GM21717 (cell line): ENCODE results near the gene KBTBD12.

Source experiments
- ATAC-seq: cut with Tn5 transposase; IDR thresholded peaks from one replicate; pipeline ENCODE4 v1.9.1; 2021; ENCODE audit warnings: mild to moderate bottlenecking, moderate library complexity; ENCODE audit not compliant: unreplicated experiment

Gene KBTBD12

GRCh38 chr3:127984241-127984975, 69.4 kb downstream of the KBTBD12 start:
- no peak for ATAC-seq

- no peak for ATAC-seq
These were observed 70.2 kb downstream of the KBTBD12 start for GRCh38 chr3:127985216-127985615.

- ATAC-seq = no peak
These were observed 70.7 kb downstream of the KBTBD12 start for GRCh38 chr3:127985655-127986225.

GRCh38 chr3:127986803-127987202, 71.8 kb downstream of the KBTBD12 start:
- ATAC-seq = no peak

- ATAC-seq = no peak
These were observed 72.4 kb downstream of the KBTBD12 start for GRCh38 chr3:127987309-127987995.

GRCh38 chr3:127988770-127989557, 73.9 kb downstream of the KBTBD12 start:
- no peak for ATAC-seq

- no peak for ATAC-seq
These were observed 75.0 kb downstream of the KBTBD12 start for GRCh38 chr3:127990051-127990450.

GRCh38 chr3:127990461-127990860, 75.4 kb downstream of the KBTBD12 start:
- ATAC-seq = no peak

GRCh38 chr3:127991251-127991650, 76.2 kb downstream of the KBTBD12 start:
- ATAC-seq = no peak

- ATAC-seq = no peak
These were observed 76.6 kb downstream of the KBTBD12 start for GRCh38 chr3:127991681-127992080.

- ATAC-seq = no peak
These were observed 77.1 kb downstream of the KBTBD12 start for GRCh38 chr3:127992127-127992526.

GRCh38 chr3:127994011-127994410, 79.0 kb downstream of the KBTBD12 start:
- no peak for ATAC-seq

- ATAC-seq = no peak
These were observed 82.0 kb downstream of the KBTBD12 start for GRCh38 chr3:127997016-127997415.

GRCh38 chr3:127997961-127998360, 82.9 kb downstream of the KBTBD12 start:
- no peak for ATAC-seq

GRCh38 chr3:127998596-127998995, 83.6 kb downstream of the KBTBD12 start:
- no peak for ATAC-seq

- ATAC-seq = no peak
These were observed 84.6 kb downstream of the KBTBD12 start for GRCh38 chr3:127999509-128000106.

- ATAC-seq = no peak
These were observed 86.5 kb downstream of the KBTBD12 start for GRCh38 chr3:128001576-128001975.

- ATAC-seq = no peak
These were observed 89.6 kb downstream of the KBTBD12 start for GRCh38 chr3:128004661-128005060.

- ATAC-seq = no peak
These were observed 91.3 kb downstream of the KBTBD12 start for GRCh38 chr3:128006061-128007032.

GRCh38 chr3:128007033-128007424, 92.0 kb downstream of the KBTBD12 start:
- ATAC-seq = no peak
